Esophagus squamous epithelium (tissue), 4 donors: Measurements from ENCODE around the gene PNPLA8.
"Not testable (repeated sequence)": the region's sequence is repeated elsewhere in the genome, so short reads cannot be mapped to it uniquely, and the experiment has no call there.

Experiments used
- CTCF ChIP-seq, 6 experiments: fragments of 450-650 bp in 4 of 6; fragments of 200-600 bp in 2 of 6; sonication (generic) in 2 of 6; IDR thresholded peaks; one replicate each; pipeline ENCODE4 v1.5.1; 2016 to 2019; ENCODE audit warnings: antibody characterized with exemption in 6 of 6, mild to moderate bottlenecking in 4 of 6, moderate library complexity in 4 of 6
- POLR2A ChIP-seq, 4 donors: fragments of 450-650 bp; IDR thresholded peaks; one replicate each; pipeline ENCODE4 v1.6.1; 2017; ENCODE audit warnings: antibody characterized with exemption in 4 of 4, mild to moderate bottlenecking in 4 of 4, moderate library complexity in 3 of 4

GRCh38 chr7:108548141-108548896 lies 22.4 kb upstream of the PNPLA8 start:
- TF ChIP-seq CTCF, POLR2A (IDR thresholded peaks at IDR 0.05): not testable (repeated sequence)
